ENCODE data around the gene SOCS3.

DNA sequence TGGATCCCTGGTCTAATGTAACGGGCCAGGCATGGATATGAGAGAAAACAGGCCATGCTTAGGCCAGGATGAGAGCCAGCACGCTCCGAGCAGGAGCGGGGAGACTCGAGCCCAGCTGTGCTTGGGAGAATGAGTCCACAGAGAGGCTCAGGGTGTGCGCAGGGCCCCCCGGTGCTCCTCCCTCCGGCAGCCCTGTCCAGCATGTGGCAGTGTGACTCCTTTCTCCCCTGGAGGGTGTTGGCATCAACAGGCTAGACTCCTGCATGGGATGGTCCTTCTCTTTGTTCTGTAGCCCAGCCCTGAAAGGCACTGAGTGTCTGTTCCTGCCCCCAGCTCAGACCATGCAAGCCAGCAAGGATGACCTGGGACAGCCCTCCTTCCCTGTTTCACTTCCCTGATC lies 42.0 kb upstream of the SOCS3 start:
- TF ChIP-seq CTCF (IDR thresholded peaks at IDR 0.05; ENCODE audit: insufficient read depth, low read depth, low read length): no peak
- TF ChIP-seq EZH2 (IDR thresholded peaks at IDR 0.05; ENCODE audit: insufficient read depth, low read length): no peak

Data from astrocyte (in vitro differentiated cells and primary cell).